OCI-LY3 (cell line): Measurements from ENCODE around the gene KIF18B.

ENCODE experiments used
- H2AFZ ChIP-seq: fragments of 200-600, 300-600 bp; shearing (Covaris generic); 2 replicates; pipeline ENCODE4 v1.6.0; 2014; ENCODE audit warnings: antibody characterized with exemption, low read depth, low read length
- H3K27ac ChIP-seq: fragments of 200-600, 300-600 bp; sonication (generic); 2 replicates; pipeline ENCODE4 v1.5.1; 2014; ENCODE audit warnings: mild to moderate bottlenecking, low read length, moderate library complexity, mixed read lengths
- H3K27me3 ChIP-seq: fragments of 200-600, 300-600 bp; sonication (generic); 2 replicates; pipeline ENCODE4 v1.6.1; 2014; ENCODE audit warnings: low read depth, low read length, mixed read lengths
- H3K36me3 ChIP-seq: fragments of 200-600, 300-600 bp; sonication (generic); replicated peaks from 2 replicates; pipeline ENCODE3; 2014; ENCODE audit warnings: low read depth, low read length, mixed read lengths
- H3K4me1 ChIP-seq: fragments of 300-600, 200-600 bp; sonication (generic); 2 replicates; pipeline ENCODE4 v1.6.1; 2014; ENCODE audit warnings: low read length, mixed read lengths
- H3K4me2 ChIP-seq: fragments of 200-600, 300-600 bp; sonication (generic); 2 replicates; pipeline ENCODE4 v1.6.1; 2014; ENCODE audit warnings: low read length, mixed read lengths
- H3K4me3 ChIP-seq: fragments of 300-600, 200-600 bp; sonication (generic); 2 replicates; pipeline ENCODE4 v1.5.1; 2014; ENCODE audit warnings: antibody characterized with exemption, mild to moderate bottlenecking, low read length, moderate library complexity
- H3K79me2 ChIP-seq: fragments of 300-600, 200-600 bp; shearing (Covaris generic); 2 replicates; pipeline ENCODE4 v1.6.1; 2014; ENCODE audit warnings: mild to moderate bottlenecking, low read length, mixed read lengths
- H3K9ac ChIP-seq: fragments of 300-600, 200-600 bp; shearing (Covaris generic); 2 replicates; pipeline ENCODE4 v1.6.0; 2014; ENCODE audit warnings: mild to moderate bottlenecking, low read length, moderate library complexity
- H3K9me3 ChIP-seq: fragments of 200-600, 300-600 bp; shearing (Covaris generic); 2 replicates; pipeline ENCODE4 v1.6.1; 2014; ENCODE audit warnings: low read length, mixed read lengths; ENCODE audit not compliant: insufficient read depth
- H4K20me1 ChIP-seq: fragments of 200-600, 300-600 bp; sonication (generic); 2 replicates; pipeline ENCODE4 v1.6.1; 2016; ENCODE audit warnings: low read length, mixed read lengths; ENCODE audit not compliant: insufficient read depth
- CTCF ChIP-seq: fragments of 200-600, 300-600 bp; sonication (generic); IDR thresholded peaks from 2 replicates; pipeline ENCODE4 v1.5.1; 2014; ENCODE audit warnings: antibody characterized with exemption, low read length, low read depth
- EZH2phosphoT487 ChIP-seq: fragments of 200-600 bp; shearing (Covaris generic); IDR thresholded peaks from 2 replicates; pipeline ENCODE4 v1.6.1; 2018; ENCODE audit warnings: antibody characterized with exemption, mixed run types, low read depth

Gene KIF18B

GRCh38 chr17:44928136-44928535, 19.4 kb downstream of the KIF18B start:
- H4K20me1 ChIP-seq: no peaks in the 10 kb centered on the region
- H3K36me3 ChIP-seq: peaks cover 72% of the 10 kb centered on the region
- no peaks in the 10 kb centered on the region for H3K4me1 ChIP-seq
- H3K9me3 ChIP-seq: no peaks in the 10 kb centered on the region
- no peaks in the 10 kb centered on the region for H3K27me3 ChIP-seq
- no peak overlapping the region for H3K27ac ChIP-seq
- TF ChIP-seq EZH2phosphoT487 (no peak), CTCF (no peak)
- no peaks in the 10 kb centered on the region for H3K79me2 ChIP-seq
- H3K9ac ChIP-seq: no peak overlapping the region
- no peak overlapping the region for H2AFZ ChIP-seq
- no peak overlapping the region for H3K4me2 ChIP-seq
- H3K4me3 ChIP-seq: no peak overlapping the region

- Histone ChIP-seq H3K4me1 (no peaks in the 10 kb centered on the region), H3K36me3 (peaks cover 68% of the 10 kb centered on the region), H3K4me3 (no peak overlapping the region), H3K27ac (no peak overlapping the region), H3K9ac (no peak overlapping the region), H3K4me2 (no peak overlapping the region), H3K27me3 (no peaks in the 10 kb centered on the region), H3K9me3 (no peaks in the 10 kb centered on the region), H3K79me2 (no peaks in the 10 kb centered on the region), H4K20me1 (no peaks in the 10 kb centered on the region), H2AFZ (no peak overlapping the region)
- TF ChIP-seq CTCF: no peak
Observed at GRCh38 chr17:44927696-44928095, 19.9 kb downstream of the KIF18B start.

GRCh38 chr17:44926821-44927525, 20.6 kb downstream of the KIF18B start:
- H2AFZ ChIP-seq: no peak overlapping the region
- H3K4me2 ChIP-seq: no peak overlapping the region
- H3K36me3 ChIP-seq: peaks cover 61% of the 10 kb centered on the region
- H3K4me3 ChIP-seq: no peak overlapping the region
- H3K9me3 ChIP-seq: no peaks in the 10 kb centered on the region
- H3K27me3 ChIP-seq: no peaks in the 10 kb centered on the region
- H4K20me1 ChIP-seq: no peaks in the 10 kb centered on the region
- no peaks in the 10 kb centered on the region for H3K79me2 ChIP-seq
- H3K27ac ChIP-seq: no peak overlapping the region
- no peak for TF ChIP-seq CTCF
- no peak for TF ChIP-seq EZH2phosphoT487
- no peak overlapping the region for H3K9ac ChIP-seq
- H3K4me1 ChIP-seq: no peaks in the 10 kb centered on the region

GRCh38 chr17:44925731-44926697, 21.6 kb downstream of the KIF18B start:
- Histone ChIP-seq H3K79me2 (no peaks in the 10 kb centered on the region), H3K4me2 (no peak overlapping the region), H3K9ac (no peak overlapping the region), H3K27ac (no peak overlapping the region), H3K4me1 (peaks cover 4% of the 10 kb centered on the region), H3K4me3 (no peak overlapping the region), H3K27me3 (no peaks in the 10 kb centered on the region), H3K9me3 (no peaks in the 10 kb centered on the region), H4K20me1 (no peaks in the 10 kb centered on the region), H2AFZ (no peak overlapping the region), H3K36me3 (peaks cover 53% of the 10 kb centered on the region)
- no peak for TF ChIP-seq CTCF
- TF ChIP-seq EZH2phosphoT487: no peak
